Measurements from ENCODE around the gene COX15.

COX15 gene

GRCh38 chr10:99733366-99733765, 1.4 kb upstream of the COX15 start:
- TF ChIP-seq CTCF (IDR thresholded peaks at IDR 0.05; ENCODE audit: unreplicated experiment in 3 of 3), result no peak
- Mint-ChIP-seq H3K4me1 (peaks cover 18% of the 10 kb centered on the region), H3K9me3 (no peaks in the 10 kb centered on the region), H3K36me3 (ENCODE audit: low read depth) (peaks cover 36% of the 10 kb centered on the region), H3K27ac (peak overlapping the region; percentile 41 to 87 (median 82)), H3K4me3 (peak overlapping the region; percentile 80 to 88 (median 86)), H3K27me3 (ENCODE audit: low read depth) (no peaks in the 10 kb centered on the region)

GRCh38 chr10:99731306-99732032, 458 bp downstream of the COX15 start:
- peaks cover 30% of the 10 kb centered on the region for H3K36me3 Mint-ChIP-seq (ENCODE audit: low read depth)
- peaks cover 18% of the 10 kb centered on the region for H3K4me1 Mint-ChIP-seq
- H3K27ac Mint-ChIP-seq, result peak overlapping the region; percentile 93 to 99 (median 99)
- peak overlapping the region; percentile 98 to 100 (median 100) for H3K4me3 Mint-ChIP-seq
- no peak for TF ChIP-seq CTCF (IDR thresholded peaks at IDR 0.05; ENCODE audit: unreplicated experiment in 3 of 3)
- no peaks in the 10 kb centered on the region for H3K9me3 Mint-ChIP-seq
- no peaks in the 10 kb centered on the region for H3K27me3 Mint-ChIP-seq (ENCODE audit: low read depth)

DNA sequence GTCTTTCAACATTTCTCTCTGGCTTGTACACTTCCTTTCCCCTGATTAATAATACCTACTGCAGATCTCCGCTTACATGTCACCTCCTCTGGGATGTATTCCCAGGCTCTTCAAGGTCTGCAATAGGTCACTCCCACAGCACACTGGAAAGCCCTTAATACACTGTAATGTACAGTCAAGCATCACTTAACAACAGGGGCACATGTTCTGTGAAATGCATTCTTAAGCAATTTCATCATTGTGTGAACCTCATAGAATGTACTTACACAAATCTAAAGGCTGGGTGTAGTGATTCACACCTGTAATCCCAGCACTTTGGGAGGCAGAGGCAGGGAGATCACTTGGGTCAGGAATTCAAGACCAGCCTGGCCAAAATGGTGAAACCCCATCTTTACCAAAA, 1.9 kb downstream of the COX15 start:
- peak overlapping the region; percentile 6 to 54 (median 22) for H3K4me3 Mint-ChIP-seq

GRCh38 chr10:99720387-99720786, 11.5 kb downstream of the COX15 start:
- Mint-ChIP-seq H3K27ac (no peak overlapping the region), H3K4me1 (no peaks in the 10 kb centered on the region), H3K27me3 (ENCODE audit: low read depth) (no peaks in the 10 kb centered on the region), H3K4me3 (no peak overlapping the region), H3K36me3 (ENCODE audit: low read depth) (peaks cover 69% of the 10 kb centered on the region), H3K9me3 (no peaks in the 10 kb centered on the region)
- TF ChIP-seq CTCF (IDR thresholded peaks at IDR 0.05; ENCODE audit: unreplicated experiment in 3 of 3), result no peak

More for the DNA sequence above, 1.9 kb downstream of the COX15 start:
- H3K9me3 Mint-ChIP-seq, result no peaks in the 10 kb centered on the region
- TF ChIP-seq CTCF (IDR thresholded peaks at IDR 0.05; ENCODE audit: unreplicated experiment in 3 of 3), result no peak
- peak overlapping the region in 2 of 3 experiments; percentile 1 to 10 for H3K27ac Mint-ChIP-seq
- H3K27me3 Mint-ChIP-seq (ENCODE audit: low read depth), result no peaks in the 10 kb centered on the region
- peaks cover 32% of the 10 kb centered on the region for H3K36me3 Mint-ChIP-seq (ENCODE audit: low read depth)
- H3K4me1 Mint-ChIP-seq, result peaks cover 18% of the 10 kb centered on the region

DNA sequence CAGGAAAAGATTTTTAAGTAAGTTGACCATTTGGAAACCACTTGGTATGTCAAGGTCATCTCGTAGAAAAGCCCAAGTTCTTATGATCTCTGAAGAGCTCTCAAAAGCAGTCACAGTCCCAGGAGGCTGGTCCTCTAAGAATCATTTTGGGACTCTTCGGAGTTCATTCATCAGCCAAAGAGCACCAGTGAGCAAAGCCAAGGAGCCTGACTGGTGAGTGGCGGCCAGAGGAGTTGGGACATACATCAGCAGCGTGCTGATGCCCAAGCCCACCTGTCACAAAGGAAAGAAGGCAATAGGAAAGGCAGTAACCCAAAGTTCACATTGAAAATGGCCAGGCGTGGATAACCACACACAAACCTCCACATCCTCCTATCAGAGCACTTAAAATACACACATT, 17.5 kb downstream of the COX15 start:
- Mint-ChIP-seq H3K9me3 (no peaks in the 10 kb centered on the region), H3K27ac (no peak overlapping the region), H3K4me1 (no peaks in the 10 kb centered on the region), H3K36me3 (ENCODE audit: low read depth) (peaks cover 67% of the 10 kb centered on the region), H3K27me3 (ENCODE audit: low read depth) (no peaks in the 10 kb centered on the region), H3K4me3 (no peak overlapping the region)
- no peak for TF ChIP-seq CTCF (IDR thresholded peaks at IDR 0.05; ENCODE audit: unreplicated experiment in 3 of 3)
